AML-193 (cell line): ENCODE measurements around the gene SCGB1D1.

Experiments used
- DNase-seq, 2 experiments: peaks; one replicate each; lab custom pipeline; 2025; lab: John Stamatoyannopoulos, UW

SCGB1D1 gene

GRCh38 chr11:62233730-62234129, 43.7 kb downstream of the SCGB1D1 start:
- peak in 1 of 2 experiments; percentile 1 for DNase-seq

- no peak for DNase-seq
Observed at GRCh38 chr11:62236187-62236586, 46.2 kb downstream of the SCGB1D1 start.

DNA sequence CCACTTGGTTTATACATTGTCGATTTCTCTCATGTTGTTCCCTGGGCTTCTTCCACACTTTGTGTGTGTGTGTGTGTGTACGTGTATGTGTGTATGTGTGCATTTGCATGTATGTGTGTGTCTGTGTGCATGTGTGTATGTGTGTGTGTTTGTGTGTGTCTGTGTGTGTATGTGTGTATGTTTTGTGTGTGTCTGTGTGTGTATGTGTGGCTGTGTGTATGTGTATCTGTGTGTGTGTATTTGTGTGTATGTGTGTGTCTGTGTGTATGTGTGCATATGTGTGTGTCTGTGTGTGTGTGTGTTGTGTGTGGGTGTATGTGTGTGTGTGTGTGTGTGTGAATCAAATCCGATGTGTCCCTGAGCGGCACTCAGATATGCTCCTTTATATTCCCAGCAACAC, 47.5 kb downstream of the SCGB1D1 start:
- no peak for DNase-seq

DNA sequence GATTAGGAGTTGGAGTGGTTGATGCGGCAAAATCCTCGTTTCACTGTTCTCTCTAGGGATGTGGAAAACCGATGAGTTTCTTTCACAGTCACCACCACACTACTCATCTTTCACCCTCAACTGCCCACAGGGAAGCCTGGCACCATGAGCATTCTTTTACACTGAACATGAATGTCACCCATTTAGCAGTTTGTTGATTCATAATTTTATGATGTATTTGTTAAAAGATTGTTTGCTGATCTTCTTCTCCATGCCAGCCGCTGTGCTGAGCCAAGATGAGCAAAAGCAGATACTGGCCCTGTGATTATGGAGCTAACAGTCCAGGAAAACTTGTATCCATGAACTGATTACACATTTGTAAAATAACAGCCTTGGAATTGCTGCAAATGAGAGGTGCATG, 48.1 kb downstream of the SCGB1D1 start:
- no peak for DNase-seq

DNA sequence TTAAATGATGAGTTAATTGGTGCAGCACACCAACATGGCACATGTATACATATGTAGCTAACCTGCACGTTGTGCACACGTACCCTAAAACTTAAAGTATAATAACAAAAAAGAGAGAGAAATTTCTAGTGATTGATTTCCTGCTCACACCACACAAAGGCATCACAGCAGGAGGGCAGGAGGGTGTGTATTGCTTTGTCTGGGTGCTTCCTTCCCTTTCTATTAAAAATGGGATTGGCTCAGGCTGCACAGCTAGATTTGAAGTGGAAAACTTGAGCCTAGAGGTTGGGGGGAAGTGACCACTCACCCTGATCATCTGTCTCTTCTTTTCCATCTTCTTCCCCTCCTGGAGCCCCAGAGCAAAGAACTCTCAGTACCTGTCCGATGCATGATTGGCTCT, 51.1 kb downstream of the SCGB1D1 start:
- DNase-seq = no peak

DNA sequence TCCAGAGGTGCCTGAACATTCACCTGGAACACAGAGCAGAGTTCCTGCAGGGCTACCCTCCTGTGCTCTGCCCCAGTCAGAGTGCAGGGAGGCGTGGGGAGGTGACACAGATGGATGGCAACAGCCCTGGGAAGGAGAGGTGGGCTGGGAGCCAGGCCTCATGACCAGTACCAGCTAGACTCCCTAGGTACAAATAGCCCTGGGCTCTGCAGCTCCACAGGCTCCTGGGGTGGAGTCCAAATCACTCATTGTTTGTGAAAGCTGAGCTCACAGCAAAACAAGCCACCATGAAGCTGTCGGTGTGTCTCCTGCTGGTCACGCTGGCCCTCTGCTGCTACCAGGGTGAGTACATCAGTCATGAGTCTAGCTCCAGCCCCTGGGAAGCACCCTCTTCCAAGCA, 52.0 kb downstream of the SCGB1D1 start, which contains the start of gene SCGB1D2:
Gene SCGB1D2 (plus strand): TSS at position 219 of the 400 bp plus-strand sequence. CDS start 69 bp downstream, at position 288.
- DNase-seq = no peak
